Endothelial cell of umbilical vein (primary cell): ENCODE results near the gene NALF2. TPM values are rescaled to one million over a fixed set of nuclear protein-coding genes. Genes with fewer than 3 reads are reported as not detected.

Experiments used
- BruUV-seq: library from RNA; stranded (reverse); fragments of 400-500 nt; replicated peaks from 2 replicates; lab custom pipeline; 2021; lab: Mats Ljungman, UMichigan
- CTCF ChIA-PET: fragments of 300-600, 350-600 bp; sonication (Branson Sonifier 250); formaldehyde crosslinking; loops from one replicate; lab custom pipeline; 2021; ENCODE audit warnings: antibody characterized with exemption, inconsistent platforms; lab: Charles Lee
- POLR2A ChIA-PET: fragments of 300-600, 350-600 bp; sonication (Branson Sonifier 250); formaldehyde crosslinking; loops from one replicate; lab custom pipeline; 2021; ENCODE audit warnings: antibody characterized with exemption, inconsistent platforms; lab: Charles Lee
- DNase-seq: peaks from one replicate; pipeline ENCODE4 v3.0.0-alpha.2; 2011; ENCODE audit warnings: low read depth, low spot score
- FAIRE-seq: peaks from 2 replicates; lab custom pipeline; 2011; peaks lifted over from hg19 to GRCh38; lab: Jason Lieb, UNC
- H2AFZ ChIP-seq: 2 replicates; pipeline ENCODE4 v1.6.0; 2012; ENCODE audit warnings: low read depth, low read length, control low read depth, inconsistent platforms
- H3K27ac ChIP-seq: 2 replicates; pipeline ENCODE4 v1.5.1; 2011; ENCODE audit warnings: low read depth, mild to moderate bottlenecking, control low read depth, low read length, moderate library complexity; ENCODE audit not compliant: insufficient read depth
- H3K27me3 ChIP-seq, 2 experiments: 2 replicates each; pipeline versions ENCODE4 v1.6.0 to v1.6.1; 2011; ENCODE audit warnings: low read length in 2 of 2, mixed read lengths in 1 of 2; ENCODE audit not compliant: control insufficient read depth in 2 of 2, insufficient read depth in 2 of 2
- H3K36me3 ChIP-seq, 2 experiments: 2 replicates in 1 of 2; 3 replicates in 1 of 2; pipeline ENCODE4 v1.5.1; 2011; ENCODE audit warnings: low read length in 2 of 2, mild to moderate bottlenecking in 1 of 2, moderate library complexity in 1 of 2; ENCODE audit not compliant: control insufficient read depth in 2 of 2, insufficient read depth in 2 of 2; ENCODE audit errors: extremely low read depth in 1 of 2
- H3K4me1 ChIP-seq: 3 replicates; pipeline ENCODE4 v1.5.1; 2011; ENCODE audit warnings: mild to moderate bottlenecking, low read length; ENCODE audit not compliant: control insufficient read depth, insufficient read depth; ENCODE audit errors: extremely low read depth
- H3K4me2 ChIP-seq: 2 replicates; pipeline ENCODE4 v1.6.1; 2011; ENCODE audit warnings: low read length, control low read depth, mixed read lengths; ENCODE audit not compliant: insufficient read depth
- H3K4me3 ChIP-seq, 3 experiments: fragments of 200-600 bp in 1 of 3; sonication (generic), shearing (Covaris generic) in 1 of 3; replicated peaks in 1 of 3; 2 replicates each; pipeline ENCODE4 v1.5.1; 2011 to 2016; ENCODE audit warnings: control low read depth in 3 of 3, low read length in 3 of 3, mild to moderate bottlenecking in 2 of 3, inconsistent platforms in 1 of 3, low read depth in 1 of 3, moderate library complexity in 1 of 3; ENCODE audit not compliant: insufficient read depth in 1 of 3
- H3K79me2 ChIP-seq: 2 replicates; pipeline ENCODE4 v1.6.0; 2012; ENCODE audit warnings: low read length, inconsistent platforms; ENCODE audit not compliant: control insufficient read depth, insufficient read depth
- H3K9ac ChIP-seq: replicated peaks from 2 replicates; pipeline ENCODE3; 2011; ENCODE audit warnings: low read length, control low read depth; ENCODE audit not compliant: insufficient read depth; ENCODE audit errors: extremely low read depth
- H3K9me1 ChIP-seq: replicated peaks from 3 replicates; pipeline ENCODE4 v1.6.0; 2011; ENCODE audit warnings: mild to moderate bottlenecking, low read length; ENCODE audit not compliant: control insufficient read depth, insufficient read depth; ENCODE audit errors: extremely low read depth
- H3K9me3 ChIP-seq: replicated peaks from 2 replicates; pipeline ENCODE4 v1.5.1; 2012; ENCODE audit warnings: low read length, inconsistent platforms; ENCODE audit not compliant: control insufficient read depth, insufficient read depth
- H4K20me1 ChIP-seq: replicated peaks from 2 replicates; pipeline ENCODE3; 2011; ENCODE audit warnings: mild to moderate bottlenecking, low read length; ENCODE audit not compliant: control insufficient read depth, insufficient read depth; ENCODE audit errors: extremely low read depth
- EZH2 ChIP-seq: IDR thresholded peaks from 2 replicates; pipeline ENCODE4 v1.6.1; 2012; ENCODE audit warnings: borderline replicate concordance, low read depth, mild to moderate bottlenecking, moderate library complexity, low read length, inconsistent platforms; ENCODE audit not compliant: severe bottlenecking
- FOS ChIP-seq: IDR thresholded peaks from 2 replicates; pipeline ENCODE4 v1.6.1; 2011; ENCODE audit warnings: mild to moderate bottlenecking, low read length, moderate library complexity, borderline replicate concordance; ENCODE audit not compliant: insufficient read depth
- GATA2 ChIP-seq: IDR thresholded peaks from 2 replicates; pipeline ENCODE4 v1.7.0; 2011; ENCODE audit warnings: low read depth, mild to moderate bottlenecking, moderate library complexity, mixed read lengths, low read length; ENCODE audit not compliant: insufficient read length, insufficient read depth
- JUN ChIP-seq: IDR thresholded peaks from 2 replicates; pipeline ENCODE4 v1.6.1; 2011; ENCODE audit warnings: borderline replicate concordance, low read depth; ENCODE audit not compliant: insufficient read length, insufficient read depth
- MYC ChIP-seq: IDR thresholded peaks from one replicate; pipeline ENCODE4 v1.6.1; 2011; ENCODE audit warnings: mild to moderate bottlenecking, low read depth, low read length
- POLR2A ChIP-seq: IDR thresholded peaks from 2 replicates; pipeline ENCODE4 v1.6.1; 2012; ENCODE audit warnings: low read depth, mild to moderate bottlenecking, control low read depth, low read length
- POLR2AphosphoS5 ChIP-seq: IDR thresholded peaks from 2 replicates; pipeline ENCODE4 v1.6.1; 2012; ENCODE audit warnings: low read depth, mild to moderate bottlenecking, control low read depth, low read length, moderate library complexity; ENCODE audit not compliant: insufficient read depth
- dilution Hi-C: fragments of 300-500 bp; cut with MboI; formaldehyde crosslinking; loops from one replicate; pipeline ENCODE4 v1.15.0; 2019; ENCODE audit warnings: low sequenced_read_pairs; ENCODE audit not compliant: extremely low pct_ligation_motif_present
- intact Hi-C: fragments of 100-400 bp; cut with micrococcal nuclease; formaldehyde crosslinking; loops from one replicate; pipeline ENCODE4 v1.10.0; 2022
- polyA plus RNA-seq, 4 experiments: library from polyadenylated mRNA; depleted of rRNA in 3 of 4; stranded (reverse) in 3 of 4; unstranded in 1 of 4; fragments of >200 nt; gene quantifications; 2 replicates each; pipeline versions ENCODE4 v1.2.1 to v1.2.3, GENCODE V29; 2011 to 2012; ENCODE audit warnings: missing spikeins in 1 of 4
- total RNA-seq: library from RNA; stranded (reverse); gene quantifications from 2 replicates; pipeline ENCODE4 v1.2.3, GENCODE V29; 2021
- TF ChIP-seq, protein P1 (sequence below): IDR thresholded peaks from 2 replicates; pipeline ENCODE4 v1.6.1; 2011; ENCODE audit not compliant: insufficient read depth, insufficient read length
- TF ChIP-seq, protein P2 (sequence below), 2 donors: IDR thresholded peaks; 1 replicate in 1 of 2; 2 replicates in 1 of 2; pipeline ENCODE4 v1.5.1; 2011; ENCODE audit warnings: low read length in 2 of 2, mild to moderate bottlenecking in 2 of 2, moderate library complexity in 2 of 2, control low read depth in 1 of 2, inconsistent platforms in 1 of 2, low read depth in 1 of 2; ENCODE audit not compliant: insufficient read depth in 1 of 2; ENCODE audit errors: extremely low read depth in 1 of 2

Gene NALF2
- total and polyA plus RNA-seq, 2 donors (not counting 3 experiments of a cell fraction or from before 2014, with no cell fraction given), result not detected

DNA sequence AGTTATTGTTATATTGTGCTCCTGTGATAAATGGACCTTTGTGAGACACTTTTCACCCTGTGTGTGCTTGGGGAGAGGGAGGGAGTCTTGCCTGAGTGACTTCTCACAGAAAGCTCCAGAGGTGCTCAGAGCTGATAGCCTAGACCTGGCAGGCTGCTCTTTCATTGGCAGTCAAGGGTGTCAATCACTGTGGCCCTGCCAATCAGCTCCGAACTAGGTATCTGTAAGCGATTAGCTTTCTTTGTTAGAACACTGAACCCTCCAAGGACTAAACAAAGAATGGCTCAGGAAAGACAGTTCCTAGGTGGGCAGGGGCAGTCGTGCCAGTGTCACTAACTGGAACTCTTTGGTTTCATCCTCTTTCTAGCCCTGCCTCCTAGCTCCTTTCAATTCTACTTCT is 2.7 kb upstream of the NALF2 start:
- intact Hi-C loops (no loop called here), dilution Hi-C loops (no loop called here)
- Histone ChIP-seq H3K79me2 (no peaks in the 10 kb centered on the region), H2AFZ (no peak overlapping the region), H3K4me1 (no peaks in the 10 kb centered on the region), H3K4me3 (no peak overlapping the region), H3K27me3 (peaks cover 12 to 13% of the 10 kb centered on the region in 2 experiments), H3K9me3 (no peaks in the 10 kb centered on the region), H3K9ac (no peak overlapping the region), H3K27ac (no peak overlapping the region), H3K4me2 (no peak overlapping the region), H3K9me1 (no peaks in the 10 kb centered on the region), H4K20me1 (no peaks in the 10 kb centered on the region), H3K36me3 (no peaks in the 10 kb centered on the region)
- BruUV-seq, result no TSS peak
- DNase-seq (no peak), FAIRE-seq (no peak)
- ChIA-PET CTCF (no interaction called here), POLR2A (no interaction called here)
- TF ChIP-seq GATA2 (no peak), EZH2 (no peak), POLR2A (no peak), JUN (no peak), POLR2AphosphoS5 (no peak), FOS (no peak), MYC (no peak)
- TF ChIP-seq, protein P1, sequence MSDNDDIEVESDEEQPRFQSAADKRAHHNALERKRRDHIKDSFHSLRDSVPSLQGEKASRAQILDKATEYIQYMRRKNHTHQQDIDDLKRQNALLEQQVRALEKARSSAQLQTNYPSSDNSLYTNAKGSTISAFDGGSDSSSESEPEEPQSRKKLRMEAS, result no peak
- TF ChIP-seq, protein P2, sequence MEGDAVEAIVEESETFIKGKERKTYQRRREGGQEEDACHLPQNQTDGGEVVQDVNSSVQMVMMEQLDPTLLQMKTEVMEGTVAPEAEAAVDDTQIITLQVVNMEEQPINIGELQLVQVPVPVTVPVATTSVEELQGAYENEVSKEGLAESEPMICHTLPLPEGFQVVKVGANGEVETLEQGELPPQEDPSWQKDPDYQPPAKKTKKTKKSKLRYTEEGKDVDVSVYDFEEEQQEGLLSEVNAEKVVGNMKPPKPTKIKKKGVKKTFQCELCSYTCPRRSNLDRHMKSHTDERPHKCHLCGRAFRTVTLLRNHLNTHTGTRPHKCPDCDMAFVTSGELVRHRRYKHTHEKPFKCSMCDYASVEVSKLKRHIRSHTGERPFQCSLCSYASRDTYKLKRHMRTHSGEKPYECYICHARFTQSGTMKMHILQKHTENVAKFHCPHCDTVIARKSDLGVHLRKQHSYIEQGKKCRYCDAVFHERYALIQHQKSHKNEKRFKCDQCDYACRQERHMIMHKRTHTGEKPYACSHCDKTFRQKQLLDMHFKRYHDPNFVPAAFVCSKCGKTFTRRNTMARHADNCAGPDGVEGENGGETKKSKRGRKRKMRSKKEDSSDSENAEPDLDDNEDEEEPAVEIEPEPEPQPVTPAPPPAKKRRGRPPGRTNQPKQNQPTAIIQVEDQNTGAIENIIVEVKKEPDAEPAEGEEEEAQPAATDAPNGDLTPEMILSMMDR (IDR thresholded peaks at IDR 0.05; ENCODE audit: extremely low read depth in 1 of 2, insufficient read depth in 1 of 2, low read depth in 1 of 2, low read length in 2 of 2), result no peak
